NT2/D1 (cell line): ENCODE measurements around the gene PCSK2.

Source experiments
- SUZ12 ChIP-seq: IDR thresholded peaks from 2 replicates; pipeline ENCODE4 v1.6.1; 2011; ENCODE audit not compliant: insufficient read length, insufficient read depth; ENCODE audit errors: extremely low read depth
- YY1 ChIP-seq: IDR thresholded peaks from 2 replicates; pipeline ENCODE4 v1.6.1; 2011; ENCODE audit not compliant: insufficient read length, insufficient read depth
- ZNF274 ChIP-seq: IDR thresholded peaks from 2 replicates; pipeline ENCODE4 v1.6.1; 2011; ENCODE audit warnings: mild to moderate bottlenecking, low read depth, low read length

- TF ChIP-seq SUZ12: no peak
- TF ChIP-seq YY1: no peak
- no peak for TF ChIP-seq ZNF274
Observed at GRCh38 chr20:17227669-17228623, 1.1 kb downstream of the PCSK2 start.
